Measurements from ENCODE around the gene WTAP.

DNA sequence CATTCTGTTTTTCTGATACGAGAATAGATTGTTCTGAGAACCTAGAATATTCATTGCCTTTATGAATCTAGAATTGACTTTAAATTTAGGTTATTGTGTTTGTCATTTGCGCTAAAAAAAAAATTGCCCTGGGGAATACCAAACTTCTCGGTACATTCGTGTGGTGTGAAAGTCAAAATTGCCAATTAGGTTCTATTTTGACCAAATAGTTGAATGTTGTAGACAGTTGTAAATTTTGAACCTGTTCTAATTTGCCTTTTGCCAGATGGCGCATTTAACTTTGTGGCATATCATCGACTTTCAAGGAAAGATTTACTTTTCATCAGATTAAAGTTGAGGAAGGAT, 3.0 kb downstream of the WTAP start:
- no peak for TF ChIP-seq POLR2AphosphoS5 (IDR thresholded peaks at IDR 0.05)
- TF ChIP-seq, protein P1, sequence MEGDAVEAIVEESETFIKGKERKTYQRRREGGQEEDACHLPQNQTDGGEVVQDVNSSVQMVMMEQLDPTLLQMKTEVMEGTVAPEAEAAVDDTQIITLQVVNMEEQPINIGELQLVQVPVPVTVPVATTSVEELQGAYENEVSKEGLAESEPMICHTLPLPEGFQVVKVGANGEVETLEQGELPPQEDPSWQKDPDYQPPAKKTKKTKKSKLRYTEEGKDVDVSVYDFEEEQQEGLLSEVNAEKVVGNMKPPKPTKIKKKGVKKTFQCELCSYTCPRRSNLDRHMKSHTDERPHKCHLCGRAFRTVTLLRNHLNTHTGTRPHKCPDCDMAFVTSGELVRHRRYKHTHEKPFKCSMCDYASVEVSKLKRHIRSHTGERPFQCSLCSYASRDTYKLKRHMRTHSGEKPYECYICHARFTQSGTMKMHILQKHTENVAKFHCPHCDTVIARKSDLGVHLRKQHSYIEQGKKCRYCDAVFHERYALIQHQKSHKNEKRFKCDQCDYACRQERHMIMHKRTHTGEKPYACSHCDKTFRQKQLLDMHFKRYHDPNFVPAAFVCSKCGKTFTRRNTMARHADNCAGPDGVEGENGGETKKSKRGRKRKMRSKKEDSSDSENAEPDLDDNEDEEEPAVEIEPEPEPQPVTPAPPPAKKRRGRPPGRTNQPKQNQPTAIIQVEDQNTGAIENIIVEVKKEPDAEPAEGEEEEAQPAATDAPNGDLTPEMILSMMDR (IDR thresholded peaks at IDR 0.05 in 8 of 11, conservative IDR thresholded peaks at IDR 0.05 in 3 of 11) = no peak

All from spleen (tissue), 7 donors.